ENCODE data around the gene KCNG2. TPM values are rescaled to one million over a fixed set of nuclear protein-coding genes. Genes with fewer than 3 reads are reported as not detected.

The KCNG2 gene
- total and polyA plus RNA-seq, 2 experiments from 2014 or later = 0.13 to 0.52 TPM

- H3F3A ChIP-seq (replicated peaks; ENCODE audit: low read depth) = no peaks in the 10 kb centered on the region
- no peak overlapping the region for H3K27ac ChIP-seq (ENCODE audit: low read depth)
- no peaks in the 10 kb centered on the region for H3K9me2 ChIP-seq (ENCODE audit: insufficient read depth)
- H3K36me3 ChIP-seq (ENCODE audit: insufficient read depth) = no peaks in the 10 kb centered on the region
- H3K79me2 ChIP-seq (replicated peaks; ENCODE audit: insufficient read depth) = no peaks in the 10 kb centered on the region
- Mint-ChIP-seq H3K4me1 (no peaks in the 10 kb centered on the region), H3K4me3 (no peak overlapping the region), H3K36me3 (ENCODE audit: low read depth) (no peaks in the 10 kb centered on the region), H3K27ac (no peak overlapping the region), H3K27me3 (ENCODE audit: insufficient read depth, low read depth, poor library complexity) (peaks cover 8% of the 10 kb centered on the region), H3K9me3 (peaks cover 5% of the 10 kb centered on the region; the same call in 2 of the 3 replicates)
- no peak overlapping the region for H3K4me2 ChIP-seq
- DNase-seq (ENCODE audit: low spot score) (no peak), ATAC-seq (no peak)
- no peaks in the 10 kb centered on the region for H4K20me1 ChIP-seq (replicated peaks; ENCODE audit: insufficient read depth)
- H3K4me1 ChIP-seq (ENCODE audit: insufficient read depth) = no peaks in the 10 kb centered on the region
- no peaks in the 10 kb centered on the region for H3K27me3 ChIP-seq (ENCODE audit: insufficient read depth)
- no peak overlapping the region for H3K4me3 ChIP-seq
- TF ChIP-seq POLR2AphosphoS5 (IDR thresholded peaks at IDR 0.05; ENCODE audit: low read depth) (no peak), NANOG (IDR thresholded peaks at IDR 0.05; ENCODE audit: borderline replicate concordance) (no peak), ZNF462 (CRISPR knock-in tag; IDR thresholded peaks at IDR 0.05) (no peak), EZH2phosphoT487 (IDR thresholded peaks at IDR 0.05; ENCODE audit: unreplicated experiment) (no peak), CTCF (conservative IDR thresholded peaks at IDR 0.05; ENCODE audit: low read depth in 2 of 2) (no peak), STAT1 (IDR thresholded peaks at IDR 0.05; ENCODE audit: unreplicated experiment) (no peak), JUNB (IDR thresholded peaks at IDR 0.05; ENCODE audit: unreplicated experiment) (no peak), ZNF331 (CRISPR knock-in tag; IDR thresholded peaks at IDR 0.05; ENCODE audit: low read depth) (no peak), EZH2 (IDR thresholded peaks at IDR 0.05; ENCODE audit: low read depth, unreplicated experiment) (no peak), CREB1 (CRISPR knock-in tag; IDR thresholded peaks at IDR 0.05; ENCODE audit: low read depth) (no peak), REST (IDR thresholded peaks at IDR 0.05; ENCODE audit: unreplicated experiment) (no peak)
- TF ChIP-seq, protein P1, sequence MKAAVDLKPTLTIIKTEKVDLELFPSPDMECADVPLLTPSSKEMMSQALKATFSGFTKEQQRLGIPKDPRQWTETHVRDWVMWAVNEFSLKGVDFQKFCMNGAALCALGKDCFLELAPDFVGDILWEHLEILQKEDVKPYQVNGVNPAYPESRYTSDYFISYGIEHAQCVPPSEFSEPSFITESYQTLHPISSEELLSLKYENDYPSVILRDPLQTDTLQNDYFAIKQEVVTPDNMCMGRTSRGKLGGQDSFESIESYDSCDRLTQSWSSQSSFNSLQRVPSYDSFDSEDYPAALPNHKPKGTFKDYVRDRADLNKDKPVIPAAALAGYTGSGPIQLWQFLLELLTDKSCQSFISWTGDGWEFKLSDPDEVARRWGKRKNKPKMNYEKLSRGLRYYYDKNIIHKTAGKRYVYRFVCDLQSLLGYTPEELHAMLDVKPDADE (IDR thresholded peaks at IDR 0.05) = no peak
- H2AFZ ChIP-seq = no peak overlapping the region
Measured at GRCh38 chr18:79832169-79832568, 34.4 kb downstream of the KCNG2 start.

Data from GM23338 (cell line).